ENCODE results near the gene LDHA.

- TF ChIP-seq EZH2 (IDR thresholded peaks at IDR 0.05; ENCODE audit: insufficient read depth, poor library complexity, severe bottlenecking): no peak
- TF ChIP-seq EZH2phosphoT487 (IDR thresholded peaks at IDR 0.05; ENCODE audit: insufficient read depth, low read depth): no peak
These were observed 4.3 kb upstream of the LDHA start for GRCh38 chr11:18390088-18390487.

Measured in GM23248 (cell line).